ENCODE results near the gene CCDC197.

Gene CCDC197

GRCh38 chr14:93994919-93995682 lies 2.0 kb upstream of the CCDC197 start:
- H3K9me3 Mint-ChIP-seq = no peaks in the 10 kb centered on the region
- peaks cover 30% of the 10 kb centered on the region for H3K27me3 Mint-ChIP-seq (ENCODE audit: low read depth)
- no peaks in the 10 kb centered on the region for H3K36me3 Mint-ChIP-seq (ENCODE audit: low read depth)
- H3K4me1 Mint-ChIP-seq = peaks cover 10% of the 10 kb centered on the region
- H3K27ac Mint-ChIP-seq = no peak overlapping the region
- no peak for TF ChIP-seq CTCF (IDR thresholded peaks at IDR 0.05; ENCODE audit: unreplicated experiment in 3 of 3)
- no peak overlapping the region for H3K4me3 Mint-ChIP-seq

- Mint-ChIP-seq H3K27ac (no peak overlapping the region), H3K27me3 (ENCODE audit: low read depth) (peaks cover 29% of the 10 kb centered on the region), H3K9me3 (no peaks in the 10 kb centered on the region), H3K36me3 (ENCODE audit: low read depth) (no peaks in the 10 kb centered on the region), H3K4me1 (peaks cover 10% of the 10 kb centered on the region), H3K4me3 (no peak overlapping the region)
- no peak for TF ChIP-seq CTCF (IDR thresholded peaks at IDR 0.05; ENCODE audit: unreplicated experiment in 3 of 3)
Observed at GRCh38 chr14:93996130-93996695, 888 bp upstream of the CCDC197 start.

GRCh38 chr14:93997916-93998870 lies 1.1 kb downstream of the CCDC197 start:
- TF ChIP-seq CTCF (IDR thresholded peaks at IDR 0.05; ENCODE audit: unreplicated experiment in 3 of 3) = no peak
- no peak overlapping the region for H3K27ac Mint-ChIP-seq
- no peaks in the 10 kb centered on the region for H3K36me3 Mint-ChIP-seq (ENCODE audit: low read depth)
- no peak overlapping the region for H3K4me3 Mint-ChIP-seq
- H3K27me3 Mint-ChIP-seq (ENCODE audit: low read depth) = peaks cover 27% of the 10 kb centered on the region
- H3K9me3 Mint-ChIP-seq = no peaks in the 10 kb centered on the region
- peaks cover 21% of the 10 kb centered on the region for H3K4me1 Mint-ChIP-seq

GRCh38 chr14:93998871-93999403 lies 1.8 kb downstream of the CCDC197 start:
- no peak overlapping the region for H3K4me3 Mint-ChIP-seq
- no peaks in the 10 kb centered on the region for H3K36me3 Mint-ChIP-seq (ENCODE audit: low read depth)
- no peak for TF ChIP-seq CTCF (IDR thresholded peaks at IDR 0.05; ENCODE audit: unreplicated experiment in 3 of 3)
- H3K27me3 Mint-ChIP-seq (ENCODE audit: low read depth) = peaks cover 27% of the 10 kb centered on the region
- no peaks in the 10 kb centered on the region for H3K9me3 Mint-ChIP-seq
- no peak overlapping the region for H3K27ac Mint-ChIP-seq
- H3K4me1 Mint-ChIP-seq = peaks cover 21% of the 10 kb centered on the region

- no peak overlapping the region for H3K27ac Mint-ChIP-seq
- TF ChIP-seq CTCF (IDR thresholded peaks at IDR 0.05; ENCODE audit: unreplicated experiment in 3 of 3) = no peak
Observed at GRCh38 chr14:93999573-93999972, 2.5 kb downstream of the CCDC197 start.

More at GRCh38 chr14:93999573-93999972, 2.5 kb downstream of the CCDC197 start:
- no peaks in the 10 kb centered on the region for H3K9me3 Mint-ChIP-seq
- H3K27me3 Mint-ChIP-seq (ENCODE audit: low read depth) = peaks cover 27% of the 10 kb centered on the region
- H3K4me1 Mint-ChIP-seq = peaks cover 21% of the 10 kb centered on the region
- H3K4me3 Mint-ChIP-seq = no peak overlapping the region
- no peaks in the 10 kb centered on the region for H3K36me3 Mint-ChIP-seq (ENCODE audit: low read depth)

All from nephron (organoid).